Stimulated activated CD8-positive, alpha-beta memory T cell treated with anti-CD3 and anti-CD28 coated beads, Interleukin-4, amount 100 ng/mL, for 1 hour (primary cell): ENCODE results near the gene NGEF.

Experiments
- DNase-seq, 2 donors: peaks; one replicate each; pipeline ENCODE4 v3.0.0-alpha.2; 2020; ENCODE audit warnings: low read depth in 2 of 2, low spot score in 1 of 2

NGEF gene

DNA sequence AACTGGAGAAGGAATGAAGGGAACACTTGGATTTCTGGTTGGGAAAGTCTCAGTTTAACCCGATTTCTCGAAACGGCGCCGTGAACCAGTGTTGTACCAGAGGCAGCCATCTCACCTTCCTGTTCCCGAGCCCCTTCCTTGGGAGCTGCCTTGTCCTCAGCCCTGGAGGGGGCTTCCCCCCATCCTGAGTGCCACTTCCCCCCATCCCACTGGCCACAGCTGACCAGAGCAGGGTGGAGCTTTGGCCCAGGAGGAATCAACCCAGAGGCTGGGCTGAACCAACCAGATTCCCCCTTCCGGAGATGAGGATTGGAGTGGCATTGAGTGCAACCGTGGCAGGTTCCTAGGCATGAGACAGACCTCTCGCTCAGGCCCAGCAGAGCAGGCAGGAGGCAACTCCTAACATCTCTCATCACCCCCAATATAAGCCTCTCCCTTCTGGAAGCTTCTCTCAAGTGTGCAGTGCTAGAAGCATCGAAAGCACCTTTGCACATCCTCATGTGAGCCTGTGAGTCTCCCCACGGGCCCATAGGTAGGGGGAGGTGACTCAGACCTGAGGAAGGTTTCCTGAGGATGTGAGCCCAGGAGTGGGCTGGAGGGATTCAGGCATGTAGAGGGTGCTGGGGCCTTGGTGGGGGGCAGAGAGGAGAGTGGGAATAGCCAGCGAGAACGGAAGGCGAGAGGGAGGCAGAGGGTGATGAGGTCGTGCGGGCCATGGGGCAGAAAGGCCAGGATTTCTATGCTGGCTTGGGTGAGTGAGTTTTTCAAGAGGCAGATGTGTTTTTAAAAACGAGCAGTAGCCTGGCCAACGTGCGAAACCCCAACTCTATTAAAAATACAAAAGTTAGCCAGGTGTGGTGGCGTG is 11.9 kb downstream of the NGEF start:
- DNase-seq = no peak

DNA sequence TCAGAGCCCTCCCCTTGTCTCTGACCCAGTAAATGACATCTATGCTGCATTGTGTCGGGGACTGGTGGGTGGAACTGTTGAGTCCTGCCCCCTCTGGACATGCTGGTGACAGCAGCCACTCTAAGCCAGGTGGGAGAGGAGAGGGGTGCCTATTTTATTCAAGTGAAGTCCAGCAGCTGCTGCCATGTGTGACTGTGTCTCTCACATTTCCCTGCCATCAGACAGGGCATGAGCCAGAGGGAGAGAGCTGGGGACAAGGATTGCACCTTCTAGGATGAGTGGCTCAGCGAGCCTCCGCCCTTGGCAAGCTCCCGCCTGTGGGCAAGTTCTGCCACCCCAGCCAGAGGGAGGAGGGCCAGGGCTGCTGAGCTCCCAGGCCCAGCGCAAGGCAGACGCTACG is 13.7 kb downstream of the NGEF start:
- DNase-seq = no peak

GRCh38 chr2:232998666-232998985 is 14.4 kb downstream of the NGEF start:
- DNase-seq = no peak

- no peak for DNase-seq
These were observed 15.0 kb downstream of the NGEF start for GRCh38 chr2:232997749-232998665.

DNA sequence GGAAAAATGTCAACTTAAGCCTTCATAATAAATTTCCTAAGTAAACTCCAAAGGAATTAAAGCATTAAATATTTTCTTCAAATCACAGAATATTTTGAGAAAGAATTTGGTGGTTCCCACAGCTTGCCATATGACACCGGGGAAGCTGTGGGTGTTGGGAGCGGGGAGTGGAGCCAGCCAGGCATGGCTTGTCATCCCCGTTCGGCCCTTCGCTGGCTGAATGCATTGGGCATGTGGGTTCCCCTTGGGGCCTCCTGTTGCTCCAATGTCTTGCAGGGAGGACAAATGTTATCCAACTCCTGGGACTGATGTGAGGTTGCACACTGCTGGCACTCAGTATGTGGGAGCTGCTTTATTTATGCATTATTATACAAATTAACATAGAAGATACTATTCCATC is 18.6 kb downstream of the NGEF start:
- no peak for DNase-seq

GRCh38 chr2:232993231-232993821 is 19.7 kb downstream of the NGEF start:
- no peak for DNase-seq

DNA sequence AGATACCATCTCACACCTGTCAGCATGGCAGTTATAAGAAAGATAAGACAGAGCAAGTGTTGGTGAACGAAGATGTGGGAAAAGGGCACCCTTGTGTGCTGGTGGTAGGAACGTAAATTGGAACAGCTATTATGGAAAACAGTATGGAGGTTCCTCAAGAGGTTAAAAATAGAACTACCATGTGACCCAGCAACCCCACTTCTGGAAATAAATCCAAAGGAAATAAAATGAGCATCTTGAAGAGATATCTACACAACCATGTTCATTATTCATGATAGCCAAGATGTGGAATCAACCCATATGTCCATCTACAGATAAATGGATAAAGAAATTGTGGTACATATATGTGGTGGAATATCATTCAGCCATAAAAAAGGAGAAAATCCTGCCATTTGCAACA is 26.9 kb downstream of the NGEF start:
- no peak for DNase-seq

DNA sequence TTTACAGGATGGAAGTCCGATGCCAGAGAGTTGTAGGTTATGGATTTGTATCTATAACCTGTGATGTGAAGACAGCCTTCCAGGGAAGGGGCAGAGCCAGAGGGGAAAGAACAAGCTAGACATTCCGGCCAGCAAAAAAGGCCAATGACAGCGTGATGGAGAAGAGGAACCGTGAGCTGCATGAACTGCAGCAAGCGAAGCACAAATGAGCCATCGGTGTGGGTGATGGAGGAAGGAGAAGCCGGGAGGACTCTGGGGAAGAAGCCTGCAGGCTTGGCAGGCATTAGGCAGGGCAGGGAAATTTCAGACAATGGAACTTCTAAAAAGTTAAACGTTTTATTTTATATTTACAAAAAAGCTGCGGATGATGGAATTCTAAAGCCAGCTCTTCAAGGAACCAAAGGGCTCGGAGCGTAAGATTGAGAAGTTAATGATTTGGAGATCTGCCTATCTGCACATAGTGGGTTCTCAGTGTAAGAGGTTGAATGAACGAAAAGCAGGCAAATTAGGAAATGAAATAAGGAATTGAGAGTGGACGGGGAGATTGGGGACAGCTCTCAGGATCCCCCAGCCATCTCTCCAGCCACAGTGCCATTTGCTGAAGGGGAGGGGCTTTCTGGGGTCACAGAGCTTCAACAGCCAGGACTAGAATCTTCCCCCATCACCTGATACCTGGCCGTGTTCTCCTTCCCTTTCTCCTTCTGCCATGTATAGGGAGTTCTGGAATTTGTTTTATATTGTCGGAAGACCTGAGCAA is 28.4 kb downstream of the NGEF start:
- no peak for DNase-seq

DNA sequence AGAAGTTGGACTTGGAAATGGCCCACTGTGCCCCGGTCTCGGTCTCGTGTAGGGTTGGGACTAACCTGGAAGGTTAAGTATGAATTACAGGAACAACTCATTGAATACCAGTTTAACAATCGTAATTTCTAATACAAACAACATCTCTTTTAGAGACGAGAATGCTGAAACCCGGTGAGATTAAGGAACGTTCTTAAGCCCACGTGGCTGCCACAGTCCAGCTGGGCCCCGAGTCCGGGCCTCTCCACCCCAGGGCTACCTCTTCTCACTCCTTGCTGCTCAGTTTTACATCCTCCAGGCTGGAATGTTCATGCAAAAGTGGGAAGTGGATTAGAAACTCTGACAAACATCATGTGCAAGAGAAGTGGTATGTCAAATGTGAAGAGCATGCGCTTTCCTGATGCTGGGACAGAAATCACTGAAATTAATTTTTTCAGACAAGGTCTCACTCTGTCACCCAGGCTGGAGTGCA is 29.4 kb downstream of the NGEF start:
- no peak for DNase-seq

- no peak for DNase-seq
These were observed 30.0 kb downstream of the NGEF start for GRCh38 chr2:232982926-232983668.

- no peak for DNase-seq
These were observed 31.2 kb downstream of the NGEF start for GRCh38 chr2:232981767-232982360.

DNA sequence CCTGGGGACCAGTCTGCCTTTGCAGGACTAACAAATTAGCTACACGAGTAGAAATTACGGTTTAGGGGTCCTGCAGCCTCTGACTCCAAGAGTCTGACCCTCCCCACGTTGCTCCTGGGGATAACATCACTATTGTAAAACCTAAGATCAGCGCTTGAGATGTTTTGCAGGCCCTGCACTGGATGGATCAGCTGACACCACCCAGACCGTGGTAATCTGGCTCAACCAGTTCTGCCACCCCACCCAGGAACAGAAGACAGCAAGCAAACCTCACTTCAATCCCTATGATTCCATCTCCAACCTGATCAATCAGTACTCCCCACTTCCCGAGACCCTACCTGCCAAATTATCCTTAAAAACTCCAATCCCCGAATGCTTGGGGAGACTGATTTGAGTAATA is 31.7 kb downstream of the NGEF start:
- DNase-seq = no peak

DNA sequence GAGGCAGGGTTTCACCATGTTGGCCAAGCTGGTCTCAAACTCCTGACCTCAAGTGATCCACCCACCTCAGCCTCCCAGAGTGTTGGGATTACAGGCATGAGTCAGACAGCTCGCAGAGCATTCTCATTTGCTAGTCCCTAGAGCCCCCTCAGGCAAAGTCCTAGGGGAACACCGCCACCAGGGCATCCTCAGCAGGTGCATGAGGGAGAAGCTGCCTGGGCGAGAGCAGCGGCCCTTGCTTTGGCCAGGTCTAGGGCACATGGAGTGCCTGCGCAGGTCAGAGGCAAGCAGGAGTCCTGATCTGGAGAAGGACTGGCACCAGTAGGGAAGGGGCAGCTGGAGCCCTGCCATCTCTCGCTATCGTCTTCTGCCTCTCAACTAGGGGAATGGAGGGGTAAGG is 32.4 kb downstream of the NGEF start:
- no peak for DNase-seq

- no peak for DNase-seq
These were observed 33.1 kb downstream of the NGEF start for GRCh38 chr2:232979871-232980461.

- DNase-seq = no peak
These were observed 35.6 kb downstream of the NGEF start for GRCh38 chr2:232977438-232977971.

DNA sequence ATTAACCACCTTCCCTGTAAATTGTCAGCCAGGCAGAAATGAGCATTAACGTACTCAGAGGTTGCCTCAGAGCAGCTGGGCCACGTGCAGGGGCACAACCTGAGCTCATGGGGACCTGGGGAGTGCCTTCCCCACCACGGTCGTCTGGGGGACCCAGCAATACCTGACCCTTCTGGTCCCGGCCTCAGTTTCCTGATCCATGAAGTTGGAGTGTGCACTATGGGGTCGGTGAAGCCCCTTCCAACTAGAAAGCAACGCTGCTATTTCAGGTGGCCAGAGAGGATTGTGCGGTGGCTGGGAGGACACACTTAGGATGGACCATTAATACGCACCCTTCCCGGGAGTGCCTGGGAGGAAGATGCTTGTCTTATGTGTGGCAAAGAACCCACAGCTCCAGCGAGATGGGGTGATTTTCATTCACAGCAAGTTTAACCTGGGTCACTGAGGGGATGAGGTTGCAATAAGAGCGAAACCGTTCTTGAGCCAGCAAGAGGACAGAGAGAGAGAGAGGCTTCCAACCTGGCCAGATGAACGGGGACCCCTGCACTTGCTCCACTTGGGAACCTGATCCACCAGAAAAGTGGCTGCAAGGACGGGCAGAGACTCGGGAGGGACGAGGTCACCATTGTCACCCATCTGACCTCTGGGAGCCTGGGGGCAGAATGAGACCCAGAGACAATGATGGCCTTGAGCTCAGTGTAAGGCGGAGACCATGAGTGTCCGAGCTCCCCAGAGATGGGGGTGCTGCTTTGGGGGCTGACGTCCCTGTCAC is 36.2 kb downstream of the NGEF start:
- no peak for DNase-seq

DNA sequence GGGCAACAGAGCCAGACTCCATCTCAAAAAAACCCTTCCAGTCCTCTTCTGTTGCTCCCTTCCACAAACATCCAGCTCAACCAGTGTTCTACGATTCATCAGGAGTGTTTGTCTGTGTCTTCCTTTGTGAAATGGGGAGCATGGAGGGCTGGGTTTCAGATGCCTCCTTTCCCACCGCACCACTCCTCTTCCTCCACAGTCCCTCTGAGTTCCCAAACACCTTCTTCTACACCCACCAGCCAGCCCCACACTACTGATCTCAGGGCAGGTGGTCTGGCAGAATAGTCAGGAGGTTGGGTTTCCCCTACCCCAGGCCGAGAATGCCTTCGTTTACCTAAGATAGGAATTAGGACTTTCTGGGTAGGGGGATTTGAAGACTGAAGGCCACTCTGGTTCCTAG is 36.9 kb downstream of the NGEF start:
- no peak for DNase-seq

GRCh38 chr2:232974396-232974795 is 38.7 kb downstream of the NGEF start:
- DNase-seq = no peak

DNA sequence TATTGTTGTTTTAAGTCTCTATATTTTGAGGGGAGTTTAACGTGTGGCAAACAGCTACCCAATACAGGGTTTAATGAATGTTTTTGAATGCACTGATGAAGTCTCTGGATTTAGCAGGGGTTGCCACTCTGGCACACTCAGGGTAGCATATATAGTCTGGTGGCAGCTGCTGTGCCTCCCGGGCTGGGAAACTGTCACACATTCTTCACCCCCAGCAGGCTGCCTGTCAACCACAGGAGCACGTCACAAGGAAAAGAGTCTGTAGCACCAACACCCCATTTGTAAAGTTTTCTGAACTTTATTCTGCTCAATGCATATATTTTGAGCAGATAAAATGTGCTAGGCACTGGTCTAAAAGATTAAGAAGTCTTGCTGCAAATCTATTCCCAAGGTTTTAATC is 39.3 kb downstream of the NGEF start:
- DNase-seq = no peak
